Mesenchymal stem cell (in vitro differentiated cells and primary cell): ENCODE results near the gene OPRL1.

Source experiments
- DNase-seq: peaks from one replicate; pipeline ENCODE4 v3.0.0-alpha.2; 2013
- H2AFZ ChIP-seq: one replicate; pipeline ENCODE4 v1.6.1; 2013; ENCODE audit warnings: low read depth, mild to moderate bottlenecking, control low read depth, inconsistent platforms, low read length, moderate library complexity
- H2AK5ac ChIP-seq: 2 replicates; pipeline ENCODE4 v1.6.1; 2013; ENCODE audit warnings: low read length, moderate library complexity, mild to moderate bottlenecking, inconsistent platforms; ENCODE audit not compliant: severe bottlenecking
- H2BK120ac ChIP-seq: one replicate; pipeline ENCODE4 v1.6.1; 2013; ENCODE audit warnings: low read depth, mild to moderate bottlenecking, inconsistent platforms, low read length, moderate library complexity
- H2BK12ac ChIP-seq, 2 experiments: one replicate each; pipeline ENCODE4 v1.6.1; 2013; ENCODE audit warnings: inconsistent platforms in 2 of 2, low read length in 2 of 2, mild to moderate bottlenecking in 2 of 2, moderate library complexity in 2 of 2, control low read depth in 1 of 2
- H2BK15ac ChIP-seq: one replicate; pipeline ENCODE4 v1.6.1; 2013; ENCODE audit warnings: mild to moderate bottlenecking, low read depth, inconsistent platforms; ENCODE audit not compliant: poor library complexity, severe bottlenecking
- H2BK5ac ChIP-seq: 2 replicates; pipeline ENCODE4 v1.6.1; 2013; ENCODE audit warnings: low read depth, mild to moderate bottlenecking, low read length, control low read depth, inconsistent platforms; ENCODE audit not compliant: poor library complexity, severe bottlenecking
- H3K14ac ChIP-seq, 2 experiments: one replicate each; pipeline ENCODE4 v1.6.1; 2013; ENCODE audit warnings: inconsistent platforms in 2 of 2, low read length in 2 of 2, control low read depth in 1 of 2, mild to moderate bottlenecking in 1 of 2, moderate library complexity in 1 of 2
- H3K18ac ChIP-seq, 2 experiments: one replicate each; pipeline ENCODE4 v1.6.1; 2013; ENCODE audit warnings: inconsistent platforms in 2 of 2, low read length in 2 of 2, control low read depth in 1 of 2, low read depth in 1 of 2, mild to moderate bottlenecking in 1 of 2
- H3K23ac ChIP-seq, 2 experiments: one replicate each; pipeline ENCODE4 v1.6.1; 2013; ENCODE audit warnings: inconsistent platforms in 2 of 2, low read length in 2 of 2, mild to moderate bottlenecking in 2 of 2, moderate library complexity in 2 of 2, control low read depth in 1 of 2
- H3K27ac ChIP-seq: 2 replicates; pipeline ENCODE4 v1.5.1; 2013; ENCODE audit warnings: mild to moderate bottlenecking, moderate library complexity, low read length, control low read depth, inconsistent platforms; ENCODE audit not compliant: poor library complexity, severe bottlenecking
- H3K27me3 ChIP-seq, 2 experiments: 2 replicates each; pipeline versions ENCODE4 v1.6.1 to v1.7.0; 2013; ENCODE audit warnings: low read length in 2 of 2, mild to moderate bottlenecking in 2 of 2, moderate library complexity in 2 of 2, control low read depth in 1 of 2, inconsistent platforms in 1 of 2; ENCODE audit not compliant: control insufficient read depth in 1 of 2, insufficient read depth in 1 of 2
- H3K36me3 ChIP-seq, 2 experiments: 2 replicates each; pipeline versions ENCODE4 v1.6.1 to v1.7.0; 2013; ENCODE audit warnings: low read length in 2 of 2, control low read depth in 1 of 2, inconsistent platforms in 1 of 2, low read depth in 1 of 2, mild to moderate bottlenecking in 1 of 2; ENCODE audit not compliant: insufficient read depth in 2 of 2, control insufficient read depth in 1 of 2
- H3K4ac ChIP-seq, 2 experiments: one replicate each; pipeline ENCODE4 v1.6.1; 2013; ENCODE audit warnings: inconsistent platforms in 2 of 2, low read length in 2 of 2, mild to moderate bottlenecking in 2 of 2, moderate library complexity in 2 of 2, control low read depth in 1 of 2, low read depth in 1 of 2
- H3K4me1 ChIP-seq: 2 replicates; pipeline ENCODE4 v1.6.1; 2013; ENCODE audit warnings: low read depth, low read length, control low read depth; ENCODE audit not compliant: control insufficient read depth, insufficient read depth
- H3K4me2 ChIP-seq: 2 replicates; pipeline ENCODE4 v1.6.1; 2013; ENCODE audit warnings: low read length, mild to moderate bottlenecking, inconsistent platforms; ENCODE audit not compliant: poor library complexity, severe bottlenecking
- H3K4me3 ChIP-seq, 2 experiments: 2 replicates each; pipeline versions ENCODE4 v1.5.1 to v1.7.0; 2013; ENCODE audit warnings: low read length in 2 of 2, mild to moderate bottlenecking in 2 of 2, control low read depth in 1 of 2, low read depth in 1 of 2; ENCODE audit not compliant: insufficient read depth in 1 of 2
- H3K79me1 ChIP-seq: replicated peaks from 2 replicates; pipeline ENCODE4 v1.6.1; 2013; ENCODE audit warnings: mild to moderate bottlenecking, control low read depth, low read length, inconsistent platforms; ENCODE audit not compliant: poor library complexity, severe bottlenecking
- H3K9ac ChIP-seq: 2 replicates; pipeline ENCODE4 v1.7.0; 2013; ENCODE audit warnings: mild to moderate bottlenecking, low read length, moderate library complexity
- H3K9me3 ChIP-seq: 2 replicates; pipeline ENCODE4 v1.7.0; 2013; ENCODE audit warnings: mild to moderate bottlenecking, low read length; ENCODE audit not compliant: control insufficient read depth
- H4K8ac ChIP-seq: one replicate; pipeline ENCODE4 v1.6.1; 2013; ENCODE audit warnings: inconsistent platforms, mild to moderate bottlenecking, low read length, moderate library complexity
- H4K91ac ChIP-seq: one replicate; pipeline ENCODE4 v1.6.1; 2013; ENCODE audit warnings: mild to moderate bottlenecking, low read length, inconsistent platforms
- WGBS: methylation state at CpG from one replicate; pipeline ENCODE4 v1.1.7; 2013; ENCODE audit warnings: mixed read lengths; 5-methylcytosine and 5-hydroxymethylcytosine counted together

OPRL1 gene

GRCh38 chr20:64074184-64074789, 5.6 kb upstream of the OPRL1 start:
- Histone ChIP-seq H4K91ac (no peak overlapping the region), H3K4me2 (no peak overlapping the region), H3K4me3 (no peak overlapping the region), H3K14ac (no peak overlapping the region), H4K8ac (no peak overlapping the region), H3K27me3 (no peaks in the 10 kb centered on the region), H3K4ac (no peak overlapping the region), H2BK120ac (no peak overlapping the region), H3K4me1 (peaks cover 26% of the 10 kb centered on the region), H2BK5ac (no peak overlapping the region), H2BK12ac (no peak overlapping the region), H2AK5ac (no peak overlapping the region), H3K27ac (no peak overlapping the region), H2AFZ (no peak overlapping the region), H3K23ac (no peak overlapping the region), H3K79me1 (peaks cover 24% of the 10 kb centered on the region), H3K18ac (no peak overlapping the region), H3K9ac (no peak overlapping the region), H2BK15ac (no peak overlapping the region), H3K36me3 (peaks cover 17 to 69% of the 10 kb centered on the region in 2 experiments), H3K9me3 (no peaks in the 10 kb centered on the region)
- WGBS: 95% methylated on average over 28 of the region's 28 CpGs
- DNase-seq: no peak

- no peak overlapping the region for H3K27ac ChIP-seq
- H3K4me2 ChIP-seq: no peak overlapping the region
- no peak overlapping the region for H4K91ac ChIP-seq
- no peak overlapping the region for H3K4ac ChIP-seq
- H3K9ac ChIP-seq: no peak overlapping the region
- no peaks in the 10 kb centered on the region for H3K9me3 ChIP-seq
- H3K14ac ChIP-seq: no peak overlapping the region
- no peak overlapping the region for H2BK15ac ChIP-seq
- H3K18ac ChIP-seq: no peak overlapping the region
- no peak overlapping the region for H3K4me3 ChIP-seq
- peaks cover 24% of the 10 kb centered on the region for H3K79me1 ChIP-seq
- no peaks in the 10 kb centered on the region for H3K27me3 ChIP-seq
- H4K8ac ChIP-seq: no peak overlapping the region
- 95% methylated on average over 8 of the region's 8 CpGs for WGBS
- no peak overlapping the region for H2BK12ac ChIP-seq
- no peak overlapping the region for H2BK120ac ChIP-seq
- peaks cover 17 to 64% of the 10 kb centered on the region in 2 experiments for H3K36me3 ChIP-seq
- no peak overlapping the region for H2AK5ac ChIP-seq
- H3K4me1 ChIP-seq: peaks cover 20% of the 10 kb centered on the region
- H3K23ac ChIP-seq: no peak overlapping the region
- H2AFZ ChIP-seq: no peak overlapping the region
- H2BK5ac ChIP-seq: no peak overlapping the region
- no peak for DNase-seq
These were observed 4.9 kb upstream of the OPRL1 start for GRCh38 chr20:64074963-64075362.

DNA sequence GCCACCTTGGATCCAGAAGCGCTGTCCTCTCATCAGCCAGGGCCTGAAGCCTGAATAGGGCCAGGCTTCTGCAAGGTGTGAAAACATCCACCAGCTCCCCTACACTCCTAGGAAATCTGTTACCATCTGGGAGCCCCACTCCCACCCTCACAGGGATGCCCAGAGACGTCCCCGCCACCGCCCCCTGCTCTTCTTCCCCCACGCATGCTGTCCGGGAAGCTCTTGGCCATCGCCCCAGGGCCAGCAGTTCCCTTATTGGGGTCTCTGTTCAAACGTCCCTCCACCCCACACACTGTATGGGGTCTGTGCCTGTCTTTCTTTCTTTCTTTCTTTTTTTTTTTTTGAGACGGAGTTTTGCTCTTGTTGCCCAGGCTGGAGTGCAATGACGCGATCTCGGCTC, 4.3 kb upstream of the OPRL1 start:
- Histone ChIP-seq H3K14ac (no peak overlapping the region), H2AFZ (no peak overlapping the region), H4K91ac (no peak overlapping the region), H3K4me2 (no peak overlapping the region), H3K27ac (no peak overlapping the region), H3K18ac (no peak overlapping the region), H2BK5ac (no peak overlapping the region), H3K4me1 (peaks cover 21% of the 10 kb centered on the region), H3K27me3 (no peaks in the 10 kb centered on the region), H3K36me3 (peaks cover 17 to 58% of the 10 kb centered on the region in 2 experiments), H2BK12ac (no peak overlapping the region), H3K23ac (no peak overlapping the region), H2AK5ac (no peak overlapping the region), H3K4me3 (no peak overlapping the region), H3K4ac (no peak overlapping the region), H3K79me1 (peaks cover 24% of the 10 kb centered on the region), H4K8ac (no peak overlapping the region), H2BK15ac (no peak overlapping the region), H3K9ac (no peak overlapping the region), H2BK120ac (no peak overlapping the region), H3K9me3 (no peaks in the 10 kb centered on the region)
- DNase-seq: no peak
- WGBS: 90% methylated on average over 12 of the region's 12 CpGs

DNA sequence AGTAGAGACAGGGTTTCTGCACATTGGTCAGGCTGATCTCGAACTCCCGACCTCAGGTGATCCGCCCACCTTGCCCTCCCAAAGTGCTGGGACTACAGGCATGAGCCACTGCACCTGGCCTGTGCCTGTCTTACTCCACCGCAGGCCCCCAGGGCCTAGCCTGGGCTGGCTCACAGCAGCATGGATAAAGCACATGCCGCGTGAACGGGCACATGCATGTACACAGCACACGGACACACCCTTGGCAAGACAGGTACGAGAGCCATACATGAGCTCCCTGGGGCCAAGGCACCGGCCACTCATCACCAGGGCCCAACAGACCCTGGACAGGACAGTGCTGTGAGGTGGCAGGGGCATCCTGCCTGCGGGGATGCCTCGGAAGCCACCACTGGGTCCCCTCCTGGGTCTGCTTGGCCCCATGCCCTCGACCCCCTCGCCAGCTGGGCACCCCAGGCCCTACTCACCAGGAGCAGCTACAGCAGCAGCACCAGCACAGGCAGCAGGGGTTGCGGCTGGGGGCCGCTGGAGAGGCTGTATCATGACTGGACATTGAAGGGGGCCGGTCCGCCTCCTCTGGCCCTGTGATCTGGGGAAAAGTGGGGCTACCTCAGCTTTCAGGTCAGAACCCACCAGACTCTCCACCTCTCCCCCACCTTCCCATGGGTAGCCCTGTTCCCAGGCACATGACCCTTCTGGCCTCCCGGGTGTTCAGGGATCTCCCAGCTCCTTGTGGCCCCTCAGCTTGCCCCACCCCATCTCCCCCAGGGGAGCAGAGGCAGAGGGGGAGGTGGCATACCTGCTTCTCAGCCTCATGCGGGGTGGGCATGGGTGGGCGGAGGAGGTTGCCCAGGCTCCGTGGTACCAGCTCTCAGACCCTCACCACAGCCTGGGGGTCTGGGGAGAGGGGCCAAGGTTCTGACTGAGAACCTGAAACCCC, 3.6 kb upstream of the OPRL1 start:
- no peak overlapping the region for H2AFZ ChIP-seq
- H3K27ac ChIP-seq: no peak overlapping the region
- H3K4me1 ChIP-seq: peaks cover 22% of the 10 kb centered on the region
- no peak overlapping the region for H3K9ac ChIP-seq
- no peak overlapping the region for H3K4me3 ChIP-seq
- H3K9me3 ChIP-seq: no peaks in the 10 kb centered on the region
- no peak overlapping the region for H3K4me2 ChIP-seq
- no peak for DNase-seq
- no peak overlapping the region for H3K23ac ChIP-seq
- no peak overlapping the region for H2BK120ac ChIP-seq
- peaks cover 0 to 3% of the 10 kb centered on the region in 2 experiments for H3K27me3 ChIP-seq
- no peak overlapping the region for H2BK5ac ChIP-seq
- H2AK5ac ChIP-seq: no peak overlapping the region
- peaks cover 24% of the 10 kb centered on the region for H3K79me1 ChIP-seq
- H2BK15ac ChIP-seq: no peak overlapping the region
- H3K36me3 ChIP-seq: peaks cover 17 to 53% of the 10 kb centered on the region in 2 experiments
- H3K4ac ChIP-seq: no peak overlapping the region
- H3K18ac ChIP-seq: no peak overlapping the region
- H3K14ac ChIP-seq: no peak overlapping the region
- H4K91ac ChIP-seq: peak overlapping the region; percentile 14
- no peak overlapping the region for H2BK12ac ChIP-seq
- H4K8ac ChIP-seq: no peak overlapping the region
- 97% methylated on average over 21 of the region's 22 CpGs for WGBS
